ENCODE data around the gene USP34.
"Not testable (repeated sequence)": the region's sequence is repeated elsewhere in the genome, so short reads cannot be mapped to it uniquely, and the experiment has no call there.

The USP34 gene

GRCh38 chr2:61404438-61404837, 66.4 kb downstream of the USP34 start:
- Histone ChIP-seq H3K9me2 (replicated peaks; ENCODE audit: insufficient read depth, low read length) (no peaks in the 10 kb centered on the region), H3K4me3 (ENCODE audit: low read length) (no peak overlapping the region), H4K20me1 (ENCODE audit: insufficient read depth, low read length) (no peaks in the 10 kb centered on the region), H3K79me2 (ENCODE audit: low read length) (peaks cover 21% of the 10 kb centered on the region), H3K27me3 (replicated peaks; ENCODE audit: insufficient read depth, low read length) (no peaks in the 10 kb centered on the region), H3K36me3 (replicated peaks; ENCODE audit: insufficient read depth, low read length) (peaks cover 3% of the 10 kb centered on the region; the same call in 1 of the 2 replicates), H3K9me3 (replicated peaks; ENCODE audit: insufficient read depth, low read length) (no peaks in the 10 kb centered on the region), H3K4me2 (ENCODE audit: low read depth, low read length) (no peak overlapping the region), H3K27ac (ENCODE audit: low read length) (no peak overlapping the region), H3F3A (ENCODE audit: insufficient read depth, low read length) (no peaks in the 10 kb centered on the region), H3K4me1 (ENCODE audit: low read length) (no peaks in the 10 kb centered on the region), H2AFZ (ENCODE audit: low read length) (no peak overlapping the region), H3K9ac (ENCODE audit: low read length) (no peak overlapping the region)
- no peak for TF ChIP-seq EZH2 (optimal IDR thresholded peaks at IDR 0.05; ENCODE audit: low read depth, low read length)
- TF ChIP-seq EZH2phosphoT487 (IDR thresholded peaks at IDR 0.05; ENCODE audit: low read length), result no peak
- TF ChIP-seq CTCF (IDR thresholded peaks at IDR 0.05; ENCODE audit: low read length), result no peak
- DNase-seq, result no peak

GRCh38 chr2:61398413-61398812, 72.5 kb downstream of the USP34 start:
- DNase-seq, result no peak
- Histone ChIP-seq H3K27me3 (replicated peaks; ENCODE audit: insufficient read depth, low read length) (no peaks in the 10 kb centered on the region), H3K9me2 (replicated peaks; ENCODE audit: insufficient read depth, low read length) (no peaks in the 10 kb centered on the region), H3K4me3 (ENCODE audit: low read length) (no peak overlapping the region), H4K20me1 (ENCODE audit: insufficient read depth, low read length) (no peaks in the 10 kb centered on the region), H3K27ac (ENCODE audit: low read length) (no peak overlapping the region), H2AFZ (ENCODE audit: low read length) (no peak overlapping the region), H3K36me3 (replicated peaks; ENCODE audit: insufficient read depth, low read length) (no peaks in the 10 kb centered on the region), H3K79me2 (ENCODE audit: low read length) (no peaks in the 10 kb centered on the region), H3F3A (ENCODE audit: insufficient read depth, low read length) (no peaks in the 10 kb centered on the region), H3K4me2 (ENCODE audit: low read depth, low read length) (no peak overlapping the region), H3K9me3 (replicated peaks; ENCODE audit: insufficient read depth, low read length) (no peaks in the 10 kb centered on the region), H3K9ac (ENCODE audit: low read length) (no peak overlapping the region), H3K4me1 (ENCODE audit: low read length) (no peaks in the 10 kb centered on the region)
- TF ChIP-seq EZH2 (optimal IDR thresholded peaks at IDR 0.05; ENCODE audit: low read depth, low read length) (no peak), EZH2phosphoT487 (IDR thresholded peaks at IDR 0.05; ENCODE audit: low read length) (no peak), CTCF (IDR thresholded peaks at IDR 0.05; ENCODE audit: low read length) (no peak)

- Histone ChIP-seq H3K4me2 (ENCODE audit: low read depth, low read length) (no peak overlapping the region), H4K20me1 (ENCODE audit: insufficient read depth, low read length) (no peaks in the 10 kb centered on the region), H3K9me2 (replicated peaks; ENCODE audit: insufficient read depth, low read length) (no peaks in the 10 kb centered on the region), H3F3A (ENCODE audit: insufficient read depth, low read length) (no peaks in the 10 kb centered on the region), H3K27ac (ENCODE audit: low read length) (no peak overlapping the region), H3K4me1 (ENCODE audit: low read length) (no peaks in the 10 kb centered on the region), H3K36me3 (replicated peaks; ENCODE audit: insufficient read depth, low read length) (no peaks in the 10 kb centered on the region), H3K4me3 (ENCODE audit: low read length) (no peak overlapping the region), H3K9ac (ENCODE audit: low read length) (no peak overlapping the region), H3K9me3 (replicated peaks; ENCODE audit: insufficient read depth, low read length) (no peaks in the 10 kb centered on the region), H3K79me2 (ENCODE audit: low read length) (no peaks in the 10 kb centered on the region), H3K27me3 (replicated peaks; ENCODE audit: insufficient read depth, low read length) (no peaks in the 10 kb centered on the region), H2AFZ (ENCODE audit: low read length) (no peak overlapping the region)
- no peak for TF ChIP-seq EZH2 (optimal IDR thresholded peaks at IDR 0.05; ENCODE audit: low read depth, low read length)
- no peak for DNase-seq
Measured at GRCh38 chr2:61396005-61396404, 74.9 kb downstream of the USP34 start.

GRCh38 chr2:61387588-61387987, 83.3 kb downstream of the USP34 start:
- not testable (repeated sequence) for H3K36me3 ChIP-seq (replicated peaks; ENCODE audit: insufficient read depth, low read length); H3K27ac ChIP-seq (ENCODE audit: low read length); H3K9me2 ChIP-seq (replicated peaks; ENCODE audit: insufficient read depth, low read length)

DNA sequence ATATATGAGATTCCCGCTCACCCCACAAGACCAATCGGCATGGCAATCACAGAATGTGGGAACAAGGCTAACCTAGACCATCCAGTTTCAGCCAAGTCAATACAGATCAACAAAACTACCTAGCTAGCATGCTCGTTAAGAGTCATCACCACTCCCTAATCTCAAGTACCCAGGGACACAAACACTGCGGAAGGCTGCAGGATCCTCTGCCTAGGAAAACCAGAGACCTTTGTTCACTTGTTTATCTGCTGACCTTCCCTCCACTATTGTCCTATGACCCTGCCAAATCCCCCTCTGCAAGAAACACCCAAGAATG, 90.0 kb downstream of the USP34 start:
- not testable (repeated sequence) for H3K4me3 ChIP-seq (ENCODE audit: low read length); DNase-seq; H3K27me3 ChIP-seq (replicated peaks; ENCODE audit: insufficient read depth, low read length); H4K20me1 ChIP-seq (ENCODE audit: insufficient read depth, low read length); H3F3A ChIP-seq (ENCODE audit: insufficient read depth, low read length); H3K9ac ChIP-seq (ENCODE audit: low read length); H3K9me2 ChIP-seq (replicated peaks; ENCODE audit: insufficient read depth, low read length); H3K36me3 ChIP-seq (replicated peaks; ENCODE audit: insufficient read depth, low read length); H3K4me1 ChIP-seq (ENCODE audit: low read length); H3K27ac ChIP-seq (ENCODE audit: low read length); H2AFZ ChIP-seq (ENCODE audit: low read length); H3K9me3 ChIP-seq (replicated peaks; ENCODE audit: insufficient read depth, low read length); H3K79me2 ChIP-seq (ENCODE audit: low read length); H3K4me2 ChIP-seq (ENCODE audit: low read depth, low read length)

More at GRCh38 chr2:61387588-61387987, 83.3 kb downstream of the USP34 start:
- not testable (repeated sequence) for H3K9me3 ChIP-seq (replicated peaks; ENCODE audit: insufficient read depth, low read length); H3F3A ChIP-seq (ENCODE audit: insufficient read depth, low read length); H3K4me2 ChIP-seq (ENCODE audit: low read depth, low read length); H2AFZ ChIP-seq (ENCODE audit: low read length); H3K9ac ChIP-seq (ENCODE audit: low read length); H4K20me1 ChIP-seq (ENCODE audit: insufficient read depth, low read length); H3K79me2 ChIP-seq (ENCODE audit: low read length); H3K27me3 ChIP-seq (replicated peaks; ENCODE audit: insufficient read depth, low read length); H3K4me1 ChIP-seq (ENCODE audit: low read length); H3K4me3 ChIP-seq (ENCODE audit: low read length); DNase-seq

Measured in MM.1S (cell line).